Transverse colon (tissue), 4 donors: ENCODE data around the gene OSBPL2. TPM values are rescaled to one million over a fixed set of nuclear protein-coding genes. Genes with fewer than 3 reads are reported as not detected.

Source experiments
- DNase-seq: peaks from one replicate; pipeline ENCODE4 v3.0.0-alpha.2; 2019
- H3K27ac ChIP-seq, 4 donors: fragments of 200-600 bp; sonication (generic); 2 replicates each; pipeline ENCODE4 v1.5.1; 2016 to 2018; ENCODE audit warnings: inconsistent platforms in 4 of 4
- H3K27me3 ChIP-seq: fragments of 200-600 bp; sonication (generic); 2 replicates; pipeline ENCODE4 v1.5.1; 2017; ENCODE audit warnings: inconsistent platforms
- H3K36me3 ChIP-seq, 4 donors: fragments of 200-600 bp; sonication (generic); 2 replicates each; pipeline ENCODE4 v1.5.1; 2017 to 2019; ENCODE audit warnings: inconsistent platforms in 4 of 4
- H3K4me1 ChIP-seq, 4 donors: fragments of 200-600 bp; sonication (generic); 2 replicates each; pipeline ENCODE4 v1.5.1; 2017 to 2020; ENCODE audit warnings: inconsistent platforms in 4 of 4
- H3K4me3 ChIP-seq, 4 donors: fragments of 200-600 bp; sonication (generic); 1 replicate in 1 of 4; 2 replicates in 3 of 4; pipeline versions ENCODE4 v1.5.1 to v1.6.1; 2017 to 2019; ENCODE audit warnings: inconsistent platforms in 4 of 4
- H3K9me3 ChIP-seq, 2 donors: fragments of 200-600 bp; sonication (generic); 2 replicates each; pipeline ENCODE4 v1.5.1; 2017 to 2019; ENCODE audit warnings: inconsistent platforms in 2 of 2
- EP300 ChIP-seq: sonication (generic); formaldehyde crosslinking; IDR thresholded peaks from one replicate; pipeline ENCODE4 v1.6.1; 2017; ENCODE audit warnings: antibody characterized with exemption, low read depth
- POLR2A ChIP-seq: fragments of 450-650 bp; IDR thresholded peaks from one replicate; pipeline ENCODE4 v1.6.1; 2016; ENCODE audit warnings: antibody characterized with exemption, mild to moderate bottlenecking, moderate library complexity
- POLR2AphosphoS5 ChIP-seq, 3 donors: sonication (generic); formaldehyde crosslinking; IDR thresholded peaks; one replicate each; pipeline ENCODE4 v1.6.1; 2016; ENCODE audit warnings: antibody characterized with exemption in 3 of 3
- WGBS, 2 donors: methylation state at CpG; one replicate each; pipeline ENCODE4 v1.1.5; 2018; ENCODE audit warnings: low coverage in 1 of 2; 5-methylcytosine and 5-hydroxymethylcytosine counted together
- in situ Hi-C, 4 donors: fragments of 200-750 bp; cut with MboI; loops; one replicate each; pipeline versions ENCODE4 v1.15.0 to v1.15.1; 2017; ENCODE audit warnings: low sequenced_read_pairs in 3 of 4, low pct_ligation_motif_present in 1 of 4, low pct_unique_long_range_greater_than_20kb in 1 of 4
- intact Hi-C: fragments of 100-400 bp; cut with DNase I; formaldehyde crosslinking; loops from one replicate; pipeline ENCODE4 v1.15.1; 2023; ENCODE audit warnings: low total_unique reads
- total RNA-seq, 4 donors: library from RNA; depleted of rRNA; stranded (reverse); fragments of >200 nt; gene quantifications; one replicate each; pipeline ENCODE4 v1.1.0, GENCODE V29; 2016
- TF ChIP-seq, protein P1 (sequence below), 5 experiments: fragments of 200-600 bp in 3 of 5; fragments of 450-650 bp in 2 of 5; sonication (generic) in 3 of 5; IDR thresholded peaks; 1 replicate in 2 of 5; 2 replicates in 3 of 5; pipeline ENCODE4 v1.5.1; 2016 to 2017; ENCODE audit warnings: antibody characterized with exemption in 5 of 5, inconsistent platforms in 3 of 5, mild to moderate bottlenecking in 2 of 5, moderate library complexity in 1 of 5

Gene OSBPL2
- total RNA-seq, 4 donors from 2014 or later, result 36.2 to 101 (median 73.3) TPM

DNA sequence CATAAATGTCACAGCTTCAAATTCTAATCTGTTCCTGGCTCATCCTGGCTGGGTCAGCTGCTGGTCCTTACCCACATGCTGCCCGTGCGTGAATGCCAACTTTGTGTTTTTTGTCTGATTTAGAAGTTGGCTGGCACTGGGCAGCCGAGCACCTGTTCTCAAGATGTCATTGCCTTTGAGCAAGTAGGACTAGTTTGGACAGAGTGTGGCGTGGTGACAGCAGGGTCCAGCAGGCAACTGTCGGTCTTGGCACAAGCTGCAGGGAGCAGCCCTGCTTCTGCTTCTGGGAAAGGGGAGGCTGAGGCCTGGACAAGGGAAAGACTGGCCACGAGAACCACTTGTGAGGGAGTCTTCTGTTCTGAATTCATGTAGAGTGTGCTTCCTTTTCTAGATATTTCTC, 38.1 kb downstream of the OSBPL2 start:
- Histone ChIP-seq H3K9me3 (no peaks in the 10 kb centered on the region), H3K27ac (no peak overlapping the region), H3K36me3 (peaks cover 0 to 38% (median 13%) of the 10 kb centered on the region in 4 donors), H3K4me3 (no peak overlapping the region), H3K27me3 (no peaks in the 10 kb centered on the region), H3K4me1 (no peaks in the 10 kb centered on the region)
- in situ Hi-C loops (no loop called here), intact Hi-C loops (no loop called here)
- TF ChIP-seq POLR2AphosphoS5 (IDR thresholded peaks at IDR 0.05), result no peak
- TF ChIP-seq EP300, result no peak
- TF ChIP-seq, protein P1, sequence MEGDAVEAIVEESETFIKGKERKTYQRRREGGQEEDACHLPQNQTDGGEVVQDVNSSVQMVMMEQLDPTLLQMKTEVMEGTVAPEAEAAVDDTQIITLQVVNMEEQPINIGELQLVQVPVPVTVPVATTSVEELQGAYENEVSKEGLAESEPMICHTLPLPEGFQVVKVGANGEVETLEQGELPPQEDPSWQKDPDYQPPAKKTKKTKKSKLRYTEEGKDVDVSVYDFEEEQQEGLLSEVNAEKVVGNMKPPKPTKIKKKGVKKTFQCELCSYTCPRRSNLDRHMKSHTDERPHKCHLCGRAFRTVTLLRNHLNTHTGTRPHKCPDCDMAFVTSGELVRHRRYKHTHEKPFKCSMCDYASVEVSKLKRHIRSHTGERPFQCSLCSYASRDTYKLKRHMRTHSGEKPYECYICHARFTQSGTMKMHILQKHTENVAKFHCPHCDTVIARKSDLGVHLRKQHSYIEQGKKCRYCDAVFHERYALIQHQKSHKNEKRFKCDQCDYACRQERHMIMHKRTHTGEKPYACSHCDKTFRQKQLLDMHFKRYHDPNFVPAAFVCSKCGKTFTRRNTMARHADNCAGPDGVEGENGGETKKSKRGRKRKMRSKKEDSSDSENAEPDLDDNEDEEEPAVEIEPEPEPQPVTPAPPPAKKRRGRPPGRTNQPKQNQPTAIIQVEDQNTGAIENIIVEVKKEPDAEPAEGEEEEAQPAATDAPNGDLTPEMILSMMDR (IDR thresholded peaks at IDR 0.05), result no peak
- no peak for TF ChIP-seq POLR2A
- WGBS, 2 donors, result 86 to 95% methylated on average over 4 to 6 of the region's 6 CpGs
- DNase-seq, result no peak

- DNase-seq, result no peak
- no peak overlapping the region for H3K27ac ChIP-seq
- no peaks in the 10 kb centered on the region for H3K27me3 ChIP-seq
- no peaks in the 10 kb centered on the region for H3K4me1 ChIP-seq
- H3K36me3 ChIP-seq, result peaks cover 0 to 42% (median 15%) of the 10 kb centered on the region in 4 donors
- H3K9me3 ChIP-seq, result no peaks in the 10 kb centered on the region
- 87 to 89% methylated on average over 3 to 13 of the region's 13 CpGs for WGBS, 2 donors
- intact Hi-C loops (no loop called here), in situ Hi-C loops (no loop called here)
- TF ChIP-seq EP300 (no peak), POLR2A (no peak), POLR2AphosphoS5 (IDR thresholded peaks at IDR 0.05) (no peak)
- TF ChIP-seq, protein P1 (IDR thresholded peaks at IDR 0.05), result no peak
- no peak overlapping the region for H3K4me3 ChIP-seq
These were observed 38.9 kb downstream of the OSBPL2 start for GRCh38 chr20:62277253-62277652.

DNA sequence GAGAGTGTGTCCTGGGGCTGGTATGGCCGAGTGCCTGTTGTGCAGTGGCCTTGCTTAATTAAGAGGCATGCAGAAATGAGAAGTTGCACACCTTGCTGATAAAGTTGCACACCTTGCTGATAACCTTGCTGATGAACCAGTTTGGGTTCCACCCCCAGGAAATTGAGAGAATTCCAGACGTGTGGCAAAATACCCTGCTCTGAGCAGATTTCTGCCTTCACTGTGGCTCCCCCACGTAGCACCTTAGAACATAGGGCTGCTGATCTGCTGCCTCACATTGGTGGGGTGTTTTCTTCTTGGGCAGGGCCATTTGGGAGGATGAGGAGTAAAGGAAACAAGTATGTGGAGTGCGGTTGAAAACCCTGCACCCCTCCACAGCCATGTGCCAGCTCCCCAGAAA, 42.0 kb downstream of the OSBPL2 start:
- Histone ChIP-seq H3K4me1 (no peaks in the 10 kb centered on the region), H3K27ac (no peak overlapping the region), H3K36me3 (peaks cover 0 to 36% (median 6%) of the 10 kb centered on the region in 4 donors), H3K9me3 (no peaks in the 10 kb centered on the region), H3K27me3 (no peaks in the 10 kb centered on the region), H3K4me3 (no peak overlapping the region)
- 93% methylated on average over 4 of the region's 4 CpGs; no CpG with 5 or more reads in 1 of the 2 donors for WGBS, 2 donors
- TF ChIP-seq EP300 (no peak), POLR2A (no peak), POLR2AphosphoS5 (IDR thresholded peaks at IDR 0.05) (no peak)
- TF ChIP-seq, protein P1 (IDR thresholded peaks at IDR 0.05), result no peak
- in situ Hi-C loops, result no loop called here
- no peak for DNase-seq
- intact Hi-C loops, result no loop called here

DNA sequence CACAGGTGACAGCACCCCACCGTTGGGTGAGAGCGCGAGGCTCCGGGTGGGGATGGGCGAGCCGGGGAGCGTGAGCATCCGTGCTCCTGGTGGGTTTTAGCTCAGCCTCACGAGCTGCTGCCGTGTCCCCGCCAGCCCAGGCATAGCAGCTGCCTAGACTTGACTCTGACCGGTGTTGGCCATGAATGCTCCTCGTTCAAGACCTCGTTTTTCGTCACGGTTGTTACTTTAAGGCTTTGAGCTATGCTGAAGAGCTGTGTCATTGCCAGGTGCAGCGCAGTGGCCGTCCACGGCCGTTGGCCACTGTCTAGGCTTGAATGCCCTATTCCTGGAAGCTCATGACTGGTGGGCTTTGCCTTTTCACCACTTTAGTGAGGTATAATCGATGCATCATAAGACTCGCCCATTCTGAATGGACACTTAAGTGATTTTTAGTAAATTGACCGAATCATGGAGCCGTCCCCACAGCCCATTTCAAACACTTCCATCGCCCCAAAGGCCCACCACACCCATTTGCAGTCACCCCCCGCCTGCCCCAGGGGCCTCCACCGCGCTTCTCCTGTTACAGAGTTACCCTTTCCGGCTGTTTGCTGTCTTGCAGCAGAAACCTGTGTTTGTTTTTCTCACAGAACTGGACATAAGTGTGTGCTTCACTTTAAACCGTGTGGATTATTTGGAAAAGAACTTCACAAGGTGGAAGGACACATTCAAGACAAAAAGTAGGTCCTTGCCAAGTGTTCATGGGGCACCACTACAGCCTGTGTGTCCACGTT, 43.0 kb downstream of the OSBPL2 start:
- no peak overlapping the region for H3K27ac ChIP-seq
- intact Hi-C loops (no loop called here), in situ Hi-C loops (no loop called here)
- H3K27me3 ChIP-seq, result no peaks in the 10 kb centered on the region
- H3K4me1 ChIP-seq, result no peaks in the 10 kb centered on the region
- peaks cover 0 to 42% (median 8%) of the 10 kb centered on the region in 4 donors for H3K36me3 ChIP-seq
- H3K9me3 ChIP-seq, result no peaks in the 10 kb centered on the region
- TF ChIP-seq EP300 (no peak), POLR2A (no peak), POLR2AphosphoS5 (IDR thresholded peaks at IDR 0.05) (no peak)
- TF ChIP-seq, protein P1 (IDR thresholded peaks at IDR 0.05), result no peak
- 95 to 98% methylated on average over 5 to 31 of the region's 31 CpGs for WGBS, 2 donors
- no peak overlapping the region for H3K4me3 ChIP-seq
- no peak for DNase-seq
